Tibial nerve (tissue), 4 donors: Measurements from ENCODE around the gene HIVEP2.

Experiments used
- CTCF ChIP-seq, 5 experiments: fragments of 200-600 bp in 3 of 5; fragments of 450-650 bp in 2 of 5; sonication (generic) in 3 of 5; IDR thresholded peaks; one replicate each; pipeline ENCODE4 v1.5.1; 2016 to 2019; ENCODE audit warnings: antibody characterized with exemption in 5 of 5, mild to moderate bottlenecking in 3 of 5, moderate library complexity in 2 of 5
- EP300 ChIP-seq, 2 donors: sonication (generic); formaldehyde crosslinking; IDR thresholded peaks; one replicate each; pipeline ENCODE4 v1.6.1; 2017; ENCODE audit warnings: antibody characterized with exemption in 2 of 2, mild to moderate bottlenecking in 1 of 2
- POLR2A ChIP-seq, 2 donors: fragments of 450-650 bp; IDR thresholded peaks; one replicate each; pipeline ENCODE4 v1.6.1; 2017; ENCODE audit warnings: antibody characterized with exemption in 2 of 2, mild to moderate bottlenecking in 2 of 2, moderate library complexity in 2 of 2

GRCh38 chr6:142753196-142753595 lies 191.8 kb downstream of the HIVEP2 start:
- TF ChIP-seq EP300 (IDR thresholded peaks at IDR 0.05) = no peak
- TF ChIP-seq CTCF (IDR thresholded peaks at IDR 0.05) = no peak
- TF ChIP-seq POLR2A (IDR thresholded peaks at IDR 0.05) = no peak
